Measurements from ENCODE around the gene ENGASE.

The ENGASE gene

DNA sequence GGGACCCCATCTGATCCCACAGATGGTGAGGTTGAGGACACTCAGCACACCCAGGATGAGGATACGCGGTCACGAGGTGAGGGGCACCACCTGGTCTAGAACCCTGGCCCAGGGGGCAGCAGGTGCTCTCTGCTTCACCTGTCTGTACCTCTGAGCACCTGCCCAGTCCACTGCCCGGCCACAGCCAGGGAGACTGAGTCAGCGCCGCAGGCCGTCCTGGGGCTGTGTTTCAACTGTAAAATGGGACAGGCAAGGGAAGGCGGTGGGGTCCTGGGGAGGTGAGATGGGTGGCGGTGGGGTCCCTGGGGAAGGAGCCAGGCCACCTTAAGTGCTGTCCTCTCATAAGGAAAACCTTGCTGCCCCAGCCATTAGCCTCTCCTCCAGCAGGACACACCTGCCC, 60.4 kb downstream of the ENGASE start:
- Histone ChIP-seq H4K20me1 (ENCODE audit: insufficient read depth, low read length) (no peaks in the 10 kb centered on the region), H3K4me2 (ENCODE audit: low read length) (no peak overlapping the region), H3F3A (ENCODE audit: insufficient read depth, low read length) (no peaks in the 10 kb centered on the region), H3K4me1 (ENCODE audit: insufficient read depth, low read length, severe bottlenecking) (no peaks in the 10 kb centered on the region), H3K79me2 (ENCODE audit: insufficient read depth, low read length) (no peaks in the 10 kb centered on the region), H3K4me3 (ENCODE audit: low read depth, low read length, poor library complexity, severe bottlenecking) (no peak overlapping the region), H3K9me3 (ENCODE audit: low read length) (no peaks in the 10 kb centered on the region), H3K27me3 (ENCODE audit: insufficient read depth, low read length) (0 out of 2 replicates have a peak, but pooled peaks cover 10% of the 10 kb centered on the region), H3K27ac (ENCODE audit: low read depth, low read length, poor library complexity, severe bottlenecking) (no peak overlapping the region), H3K9me2 (ENCODE audit: low read depth, low read length) (no peaks in the 10 kb centered on the region), H2AFZ (ENCODE audit: low read length) (no peak overlapping the region), H3K9ac (ENCODE audit: low read length) (no peak overlapping the region), H3K36me3 (ENCODE audit: insufficient read depth, low read length) (no peaks in the 10 kb centered on the region)
- TF ChIP-seq, protein P1, sequence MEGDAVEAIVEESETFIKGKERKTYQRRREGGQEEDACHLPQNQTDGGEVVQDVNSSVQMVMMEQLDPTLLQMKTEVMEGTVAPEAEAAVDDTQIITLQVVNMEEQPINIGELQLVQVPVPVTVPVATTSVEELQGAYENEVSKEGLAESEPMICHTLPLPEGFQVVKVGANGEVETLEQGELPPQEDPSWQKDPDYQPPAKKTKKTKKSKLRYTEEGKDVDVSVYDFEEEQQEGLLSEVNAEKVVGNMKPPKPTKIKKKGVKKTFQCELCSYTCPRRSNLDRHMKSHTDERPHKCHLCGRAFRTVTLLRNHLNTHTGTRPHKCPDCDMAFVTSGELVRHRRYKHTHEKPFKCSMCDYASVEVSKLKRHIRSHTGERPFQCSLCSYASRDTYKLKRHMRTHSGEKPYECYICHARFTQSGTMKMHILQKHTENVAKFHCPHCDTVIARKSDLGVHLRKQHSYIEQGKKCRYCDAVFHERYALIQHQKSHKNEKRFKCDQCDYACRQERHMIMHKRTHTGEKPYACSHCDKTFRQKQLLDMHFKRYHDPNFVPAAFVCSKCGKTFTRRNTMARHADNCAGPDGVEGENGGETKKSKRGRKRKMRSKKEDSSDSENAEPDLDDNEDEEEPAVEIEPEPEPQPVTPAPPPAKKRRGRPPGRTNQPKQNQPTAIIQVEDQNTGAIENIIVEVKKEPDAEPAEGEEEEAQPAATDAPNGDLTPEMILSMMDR (IDR thresholded peaks at IDR 0.05; ENCODE audit: low read length): no peak
- no peak for TF ChIP-seq EZH2 (IDR thresholded peaks at IDR 0.05; ENCODE audit: borderline replicate concordance, low read length)

DNA sequence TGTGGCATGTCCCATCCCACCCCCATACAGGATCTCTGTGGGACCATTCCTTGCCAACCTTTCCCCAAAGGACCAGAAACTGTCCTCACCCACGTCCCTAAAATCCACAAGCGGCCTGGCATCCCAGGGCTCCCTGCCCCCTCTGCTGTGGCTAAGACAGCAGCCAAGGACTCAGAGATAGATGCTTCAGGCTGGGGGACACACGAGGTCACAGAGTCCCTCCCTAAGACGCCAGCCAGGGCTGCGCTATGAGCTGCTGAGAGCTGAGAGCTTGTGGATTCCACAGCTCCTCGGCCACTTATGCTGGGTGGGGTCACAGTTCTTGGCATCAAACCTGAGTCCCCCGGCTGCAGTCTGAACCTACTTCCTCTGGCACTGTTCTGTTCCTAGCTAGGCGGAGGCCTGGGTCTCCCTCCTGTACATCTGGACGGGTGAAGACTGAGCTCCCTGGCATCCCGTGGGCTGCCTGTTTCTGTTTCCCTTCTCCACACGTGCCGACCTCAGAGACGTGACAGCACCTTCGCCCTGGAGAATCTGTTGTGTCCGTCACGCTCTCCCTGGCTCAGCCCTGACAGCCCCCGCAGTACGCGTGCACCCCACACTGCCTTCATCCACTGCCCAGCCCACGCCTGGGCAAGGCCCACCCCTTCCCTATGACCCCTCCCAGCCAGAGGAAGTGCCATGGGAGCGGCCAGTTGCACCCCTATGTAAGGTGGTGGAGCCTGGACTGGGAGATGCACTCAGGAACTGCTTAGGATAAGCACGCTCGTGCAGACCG, 61.2 kb downstream of the ENGASE start:
- Histone ChIP-seq H3K4me3 (ENCODE audit: low read depth, low read length, poor library complexity, severe bottlenecking) (no peak overlapping the region), H3K27me3 (ENCODE audit: insufficient read depth, low read length) (peaks cover 5% of the 10 kb centered on the region; the same call in 1 of the 2 replicates), H3K9me3 (ENCODE audit: low read length) (no peaks in the 10 kb centered on the region), H3K4me2 (ENCODE audit: low read length) (no peak overlapping the region), H3K36me3 (ENCODE audit: insufficient read depth, low read length) (no peaks in the 10 kb centered on the region), H3F3A (ENCODE audit: insufficient read depth, low read length) (no peaks in the 10 kb centered on the region), H3K79me2 (ENCODE audit: insufficient read depth, low read length) (no peaks in the 10 kb centered on the region), H3K9ac (ENCODE audit: low read length) (no peak overlapping the region), H2AFZ (ENCODE audit: low read length) (no peak overlapping the region), H3K9me2 (ENCODE audit: low read depth, low read length) (no peaks in the 10 kb centered on the region), H4K20me1 (ENCODE audit: insufficient read depth, low read length) (no peaks in the 10 kb centered on the region), H3K27ac (ENCODE audit: low read depth, low read length, poor library complexity, severe bottlenecking) (no peak overlapping the region), H3K4me1 (ENCODE audit: insufficient read depth, low read length, severe bottlenecking) (no peaks in the 10 kb centered on the region)
- no peak for TF ChIP-seq EZH2 (IDR thresholded peaks at IDR 0.05; ENCODE audit: borderline replicate concordance, low read length)
- TF ChIP-seq, protein P1 (IDR thresholded peaks at IDR 0.05; ENCODE audit: low read length): no peak

Data from OCI-LY1 (cell line).